Measurements from ENCODE around the gene IFITM1. TPM values are rescaled to one million over a fixed set of nuclear protein-coding genes. Genes with fewer than 3 reads are reported as not detected.
A peak's percentile ranks its signal among the peaks of the same experiment; 100 is the strongest.
"Not testable (repeated sequence)": the region's sequence is repeated elsewhere in the genome, so short reads cannot be mapped to it uniquely, and the experiment has no call there.

IFITM1 gene
- total RNA-seq, 1 donor from 2014 or later: 21.2 TPM

DNA sequence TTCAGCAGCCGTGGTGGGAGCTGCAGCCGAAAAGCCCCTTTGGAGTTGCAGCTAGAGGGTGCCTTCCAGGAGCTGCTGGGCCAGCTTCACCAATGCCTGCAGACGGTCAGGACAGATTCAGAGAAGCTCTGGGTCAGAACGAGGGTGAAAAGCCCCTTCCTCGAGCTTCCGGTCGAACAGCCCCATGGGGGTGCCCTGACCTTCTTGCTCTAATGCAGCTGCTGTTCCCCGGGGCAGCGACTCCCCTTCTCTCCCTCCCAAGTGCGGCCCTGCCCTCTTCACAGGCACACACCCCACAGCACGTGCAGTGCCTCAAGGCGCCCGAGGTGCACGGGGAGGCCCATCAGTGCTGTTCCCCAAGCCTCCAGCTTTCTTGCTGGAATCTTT lies 16.5 kb downstream of the IFITM1 start:
- Mint-ChIP-seq H3K4me1 (peaks cover 50% of the 10 kb centered on the region), H3K27me3 (no peaks in the 10 kb centered on the region), H3K4me3 (no peak overlapping the region), H3K36me3 (ENCODE audit: low read depth) (no peaks in the 10 kb centered on the region), H3K27ac (no peak overlapping the region), H3K9me3 (no peaks in the 10 kb centered on the region)
- ChIA-PET CTCF (interaction anchor here (1.3 to 1.9 kb wide), 2 partner anchors 21 to 79 kb away, joined by 3 to 8 read pairs; no protein-coding TSS in a partner anchor), POLR2A (interaction anchor here (1.4 to 3.5 kb wide), 2 partner anchors 19 to 25 kb away, joined by 3 to 21 read pairs; no protein-coding TSS in a partner anchor)
- ATAC-seq (ENCODE audit: low read depth) (no peak), DNase-seq (no peak)
- intact Hi-C loops (cut with micrococcal nuclease): no loop called here
- TF ChIP-seq, protein P1, sequence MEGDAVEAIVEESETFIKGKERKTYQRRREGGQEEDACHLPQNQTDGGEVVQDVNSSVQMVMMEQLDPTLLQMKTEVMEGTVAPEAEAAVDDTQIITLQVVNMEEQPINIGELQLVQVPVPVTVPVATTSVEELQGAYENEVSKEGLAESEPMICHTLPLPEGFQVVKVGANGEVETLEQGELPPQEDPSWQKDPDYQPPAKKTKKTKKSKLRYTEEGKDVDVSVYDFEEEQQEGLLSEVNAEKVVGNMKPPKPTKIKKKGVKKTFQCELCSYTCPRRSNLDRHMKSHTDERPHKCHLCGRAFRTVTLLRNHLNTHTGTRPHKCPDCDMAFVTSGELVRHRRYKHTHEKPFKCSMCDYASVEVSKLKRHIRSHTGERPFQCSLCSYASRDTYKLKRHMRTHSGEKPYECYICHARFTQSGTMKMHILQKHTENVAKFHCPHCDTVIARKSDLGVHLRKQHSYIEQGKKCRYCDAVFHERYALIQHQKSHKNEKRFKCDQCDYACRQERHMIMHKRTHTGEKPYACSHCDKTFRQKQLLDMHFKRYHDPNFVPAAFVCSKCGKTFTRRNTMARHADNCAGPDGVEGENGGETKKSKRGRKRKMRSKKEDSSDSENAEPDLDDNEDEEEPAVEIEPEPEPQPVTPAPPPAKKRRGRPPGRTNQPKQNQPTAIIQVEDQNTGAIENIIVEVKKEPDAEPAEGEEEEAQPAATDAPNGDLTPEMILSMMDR (IDR thresholded peaks at IDR 0.05): no peak

DNA sequence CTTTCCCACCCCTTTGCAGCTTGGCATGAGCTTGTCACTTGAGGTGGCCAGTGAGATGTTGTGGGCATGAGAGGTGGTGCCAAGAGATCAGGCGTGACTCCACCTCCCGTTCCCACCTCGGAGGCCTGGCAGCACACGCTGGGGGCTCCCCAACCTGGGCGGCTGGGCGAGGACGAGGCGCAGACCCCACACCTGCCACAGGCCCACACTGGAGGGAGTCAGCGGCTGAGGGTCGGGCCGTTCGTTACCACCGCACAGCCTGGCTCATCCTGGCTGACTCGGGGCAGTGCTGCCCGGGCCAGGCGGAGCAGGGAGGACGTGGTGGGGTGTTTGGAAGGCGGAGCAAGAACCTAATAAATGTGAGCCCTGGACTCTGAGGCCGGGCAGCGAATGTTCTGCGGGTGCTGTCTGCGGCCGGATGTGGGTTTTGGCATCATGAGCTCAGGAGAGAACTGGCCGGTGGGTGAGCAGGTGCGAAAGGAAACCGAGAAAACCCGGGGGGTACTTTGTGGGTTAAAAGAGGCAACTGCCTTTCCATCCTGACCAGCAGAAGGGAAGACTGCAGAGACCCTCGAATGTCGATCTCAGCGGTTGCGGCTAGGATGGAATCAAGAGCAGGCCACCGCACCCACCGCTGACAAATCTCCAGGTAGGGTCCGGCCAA lies 17.0 kb downstream of the IFITM1 start:
- ATAC-seq (ENCODE audit: low read depth): no peak
- ChIA-PET POLR2A (interaction anchor here (0.6 to 3.5 kb wide), 3 partner anchors 14 to 25 kb away, joined by 3 to 21 read pairs (median 4); no protein-coding TSS in a partner anchor), CTCF (interaction anchor here (1.9 kb wide), 1 partner anchor 80 kb away, joined by 8 read pairs; no protein-coding TSS in a partner anchor)
- Mint-ChIP-seq H3K9me3 (no peaks in the 10 kb centered on the region), H3K4me1 (peaks cover 48% of the 10 kb centered on the region), H3K36me3 (ENCODE audit: low read depth) (no peaks in the 10 kb centered on the region), H3K27me3 (no peaks in the 10 kb centered on the region), H3K4me3 (peak overlapping the region; percentile 57), H3K27ac (no peak overlapping the region)
- no peak for DNase-seq
- intact Hi-C loops (cut with micrococcal nuclease): no loop called here
- TF ChIP-seq, protein P1 (IDR thresholded peaks at IDR 0.05): no peak

DNA sequence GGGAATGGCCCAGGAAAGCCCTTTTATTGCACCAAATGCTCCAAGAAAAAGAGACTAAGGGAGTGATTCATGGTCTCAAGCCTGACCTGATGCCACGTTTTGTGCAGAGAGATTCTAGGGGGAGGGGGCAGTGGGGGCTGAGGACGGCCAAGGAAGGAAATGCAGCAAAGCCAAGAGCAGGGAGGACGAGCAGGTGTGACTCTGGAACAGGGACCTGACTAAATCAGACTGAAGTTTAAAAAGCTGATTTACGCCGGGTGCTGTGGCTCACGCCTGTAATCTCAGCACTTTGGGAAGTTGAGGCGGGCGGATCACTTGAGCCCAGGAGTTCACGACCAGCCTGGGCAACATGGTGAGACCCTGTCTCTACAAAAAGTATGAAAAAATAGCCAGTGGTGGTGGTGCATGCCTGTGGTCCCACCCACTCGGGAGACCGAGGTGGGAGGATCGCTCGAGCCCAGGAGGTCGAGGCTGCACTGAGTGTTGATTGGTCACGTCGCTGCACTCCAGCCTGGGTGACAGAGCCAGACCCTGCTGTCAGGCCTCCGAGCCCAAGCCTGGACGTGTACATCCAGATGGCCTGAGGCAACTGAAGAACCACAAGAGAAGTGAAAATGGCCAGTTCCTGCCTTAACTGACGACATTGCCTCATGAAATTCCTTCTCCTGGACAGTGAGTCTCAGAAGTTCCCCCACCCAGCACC lies 17.7 kb downstream of the IFITM1 start:
- TF ChIP-seq, protein P1 (IDR thresholded peaks at IDR 0.05): no peak
- Mint-ChIP-seq H3K27ac (no peak overlapping the region), H3K36me3 (ENCODE audit: low read depth) (no peaks in the 10 kb centered on the region), H3K27me3 (no peaks in the 10 kb centered on the region), H3K4me3 (peak overlapping the region; percentile 57), H3K9me3 (no peaks in the 10 kb centered on the region), H3K4me1 (peaks cover 47% of the 10 kb centered on the region)
- POLR2A ChIA-PET: interaction anchor here (0.6 to 3.5 kb wide), 3 partner anchors 10 to 24 kb away, joined by 4 to 21 read pairs (median 7); no protein-coding TSS in a partner anchor
- ATAC-seq (ENCODE audit: low read depth) (no peak), DNase-seq (no peak)
- intact Hi-C loops (cut with micrococcal nuclease): no loop called here
- CTCF ChIA-PET: no interaction called here

DNA sequence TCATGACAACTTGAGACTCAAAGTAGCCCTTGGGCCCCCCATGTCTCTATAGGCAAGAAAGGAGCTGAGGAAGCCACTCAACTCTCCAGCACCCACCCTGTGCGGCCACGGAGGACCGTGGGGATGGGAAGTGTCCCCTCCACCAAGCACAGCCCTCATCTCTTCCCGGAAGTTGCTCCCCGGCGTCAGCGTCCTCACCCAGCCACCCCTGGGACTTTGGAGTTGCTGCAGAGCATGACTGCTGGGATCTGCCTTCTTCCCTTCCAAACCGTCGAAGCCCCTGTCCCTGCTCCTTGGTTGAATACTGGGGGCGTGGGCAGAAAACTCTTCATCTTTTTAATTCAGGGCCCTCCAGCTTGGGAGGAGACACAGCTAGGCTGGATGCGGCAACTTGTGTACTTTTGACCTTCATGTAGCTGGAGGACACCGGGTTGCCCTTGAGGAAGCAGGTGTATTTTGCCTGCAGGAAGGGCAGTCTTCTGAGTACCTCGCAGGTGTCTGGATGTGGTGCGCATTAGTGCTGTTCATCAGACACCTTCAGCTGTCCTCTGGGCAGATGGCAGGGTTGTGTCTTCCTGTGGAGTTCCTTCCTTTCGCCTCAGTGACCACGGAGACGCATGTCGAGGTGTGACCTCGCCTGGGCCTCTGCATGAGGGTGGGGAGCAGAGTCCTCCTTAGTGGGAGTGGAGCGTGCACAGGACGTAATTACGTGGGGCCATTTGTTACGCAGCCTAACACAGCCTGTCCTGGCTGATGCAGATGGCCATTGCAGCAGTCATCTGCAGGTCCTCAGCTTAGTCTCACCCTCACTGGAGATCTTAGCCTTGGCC lies 19.0 kb downstream of the IFITM1 start:
- Mint-ChIP-seq H3K27me3 (no peaks in the 10 kb centered on the region), H3K27ac (no peak overlapping the region), H3K4me3 (no peak overlapping the region), H3K36me3 (ENCODE audit: low read depth) (no peaks in the 10 kb centered on the region), H3K4me1 (peaks cover 35% of the 10 kb centered on the region), H3K9me3 (no peaks in the 10 kb centered on the region)
- POLR2A ChIA-PET: interaction anchor here (1.2 to 1.3 kb wide), 2 partner anchors 9 to 22 kb away, joined by 4 to 7 read pairs; no protein-coding TSS in a partner anchor
- CTCF ChIA-PET: no interaction called here
- DNase-seq (no peak), ATAC-seq (ENCODE audit: low read depth) (no peak)
- TF ChIP-seq, protein P1 (IDR thresholded peaks at IDR 0.05): no peak
- intact Hi-C loops (cut with micrococcal nuclease): no loop called here

DNA sequence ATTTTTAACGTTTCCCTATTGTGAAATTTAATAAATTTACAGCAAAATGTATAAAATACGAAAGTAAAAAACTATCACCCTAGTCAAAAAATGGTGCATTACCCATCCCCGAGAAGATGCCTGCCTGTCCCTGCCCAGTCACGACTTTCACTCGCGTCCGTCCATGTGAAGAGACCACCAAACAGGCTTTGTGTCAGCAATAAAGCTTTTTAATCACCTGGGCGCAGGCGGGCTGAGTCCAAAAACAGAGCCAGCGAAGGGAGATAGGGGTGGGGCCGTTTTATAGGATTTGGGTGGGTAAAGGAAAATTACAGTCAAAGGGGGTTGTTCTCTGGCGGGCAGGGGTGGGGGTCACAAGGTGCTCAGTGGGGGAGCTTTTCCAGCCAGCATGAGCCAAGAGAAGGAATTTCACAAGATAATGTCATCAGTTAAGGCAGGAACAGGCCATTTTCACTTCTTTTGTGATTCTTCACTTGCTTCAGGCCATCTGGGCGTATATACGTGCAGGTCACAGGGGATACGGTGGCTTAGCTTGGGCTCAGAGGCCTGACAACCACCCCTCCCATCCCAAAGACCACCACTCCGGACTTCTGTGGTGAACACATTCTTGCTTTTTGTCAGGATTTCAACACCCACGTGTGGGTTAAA lies 19.9 kb downstream of the IFITM1 start:
- intact Hi-C loops (cut with micrococcal nuclease); H3K4me3 Mint-ChIP-seq; ATAC-seq (ENCODE audit: low read depth); H3K9me3 Mint-ChIP-seq; CTCF ChIA-PET; H3K36me3 Mint-ChIP-seq (ENCODE audit: low read depth); DNase-seq; H3K27me3 Mint-ChIP-seq; H3K27ac Mint-ChIP-seq: not testable (repeated sequence)
- POLR2A ChIA-PET: interaction anchor here (1.3 kb wide), 1 partner anchor 21 kb away, joined by 4 read pairs; no protein-coding TSS in a partner anchor
- peaks cover 35% of the 10 kb centered on the region for H3K4me1 Mint-ChIP-seq

Measured in activated B cell treated with CpG ODN at 0.5 μM for 24 hours (primary cell).